ENCODE data around the gene MAP7D2.

Gene MAP7D2

DNA sequence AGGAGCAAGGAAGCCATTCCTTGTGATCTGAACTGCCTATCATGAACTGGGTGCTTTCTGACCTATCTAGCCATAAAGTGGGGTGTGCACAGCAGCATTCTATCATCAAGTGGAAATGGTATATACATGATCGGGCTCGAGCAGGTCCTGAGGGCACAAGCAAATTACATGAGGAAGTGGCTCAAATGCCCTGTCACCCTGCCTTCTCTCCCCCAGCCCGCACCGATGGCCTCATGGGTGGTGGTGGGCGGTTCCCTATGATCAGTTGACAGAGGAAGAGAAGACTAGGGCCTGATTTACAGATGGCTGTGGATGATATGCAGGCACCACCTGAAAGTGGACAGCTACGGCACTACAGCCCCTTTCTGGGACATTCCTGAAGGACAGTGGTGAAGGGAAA lies 79.5 kb downstream of the MAP7D2 start:
- FAIRE-seq, result no peak

DNA sequence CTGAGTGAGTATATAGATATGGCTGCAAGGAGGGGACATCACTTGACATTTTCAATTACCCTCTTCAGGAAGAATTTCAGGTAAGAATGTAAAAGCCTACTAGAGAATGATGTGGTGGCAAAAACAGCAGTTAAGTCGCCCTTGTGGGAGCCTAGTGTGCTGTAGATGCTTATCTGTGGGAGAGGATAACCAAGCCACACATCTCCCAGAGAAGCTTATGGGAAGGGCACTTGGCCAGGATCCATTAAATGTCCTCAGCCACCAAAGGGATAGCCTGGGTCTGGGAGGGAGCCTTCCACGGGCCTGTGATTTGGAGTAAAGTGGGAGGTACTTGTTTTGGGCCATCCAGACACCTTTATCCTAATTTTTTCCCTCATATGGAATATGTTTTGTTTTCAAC lies 84.5 kb downstream of the MAP7D2 start:
- no peak for FAIRE-seq

DNA sequence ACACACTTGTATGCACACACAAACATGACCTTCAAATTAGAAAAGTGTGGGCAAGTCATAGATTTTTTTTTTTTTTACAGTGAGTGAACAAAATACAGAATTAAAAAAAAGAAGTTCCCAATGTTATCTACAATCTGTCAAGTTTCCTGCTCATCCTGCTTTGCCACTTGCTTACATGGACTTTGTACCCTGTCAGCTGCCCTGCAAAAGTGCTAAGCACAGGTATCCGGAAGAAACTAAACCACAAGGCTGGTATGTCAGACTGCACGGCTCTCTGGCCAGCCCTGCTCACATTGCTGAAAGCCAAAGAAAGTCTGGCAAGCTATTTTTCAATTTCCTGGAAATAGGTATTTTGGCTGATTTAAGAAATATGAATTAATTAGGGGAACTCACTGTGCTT lies 87.0 kb downstream of the MAP7D2 start:
- FAIRE-seq, result peak; percentile 88

DNA sequence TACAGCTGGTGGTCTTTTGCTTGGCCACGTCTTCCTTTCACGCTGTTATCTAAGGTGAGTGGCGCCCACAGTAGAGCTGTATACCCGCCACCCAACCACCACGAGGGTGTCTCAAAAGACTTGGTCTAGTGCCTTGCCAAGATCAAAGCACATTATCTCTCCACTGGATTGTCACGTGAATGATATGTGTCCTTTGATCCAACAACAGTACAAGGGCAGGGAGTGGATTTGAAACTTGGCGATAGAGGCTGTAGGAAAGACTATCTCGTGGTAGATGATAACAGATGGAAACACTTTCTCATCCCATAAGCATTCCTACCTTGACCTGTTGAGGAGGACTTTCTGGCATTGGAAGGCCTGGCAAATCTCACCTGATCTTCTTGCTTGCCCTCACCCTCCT lies 88.1 kb downstream of the MAP7D2 start:
- FAIRE-seq, result no peak

DNA sequence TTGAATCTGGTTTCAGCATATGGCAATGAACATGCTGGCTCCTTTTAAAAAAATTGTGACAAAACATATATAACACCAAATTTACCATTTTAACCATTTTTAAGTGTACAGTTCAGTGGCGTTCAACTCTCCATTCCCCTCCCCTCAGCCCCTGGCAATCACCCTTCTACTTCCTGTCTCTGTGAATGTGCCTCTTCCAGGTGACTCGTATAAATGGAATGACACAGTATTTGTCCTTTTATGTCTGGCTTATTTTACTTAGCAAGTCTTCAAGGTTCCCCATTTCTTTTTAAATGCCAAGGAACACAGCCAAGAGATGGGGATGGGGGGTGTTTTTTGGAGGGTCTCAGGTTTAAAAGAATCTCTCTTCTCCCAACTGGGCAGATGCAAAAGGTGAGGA lies 90.4 kb downstream of the MAP7D2 start:
- FAIRE-seq, result no peak

DNA sequence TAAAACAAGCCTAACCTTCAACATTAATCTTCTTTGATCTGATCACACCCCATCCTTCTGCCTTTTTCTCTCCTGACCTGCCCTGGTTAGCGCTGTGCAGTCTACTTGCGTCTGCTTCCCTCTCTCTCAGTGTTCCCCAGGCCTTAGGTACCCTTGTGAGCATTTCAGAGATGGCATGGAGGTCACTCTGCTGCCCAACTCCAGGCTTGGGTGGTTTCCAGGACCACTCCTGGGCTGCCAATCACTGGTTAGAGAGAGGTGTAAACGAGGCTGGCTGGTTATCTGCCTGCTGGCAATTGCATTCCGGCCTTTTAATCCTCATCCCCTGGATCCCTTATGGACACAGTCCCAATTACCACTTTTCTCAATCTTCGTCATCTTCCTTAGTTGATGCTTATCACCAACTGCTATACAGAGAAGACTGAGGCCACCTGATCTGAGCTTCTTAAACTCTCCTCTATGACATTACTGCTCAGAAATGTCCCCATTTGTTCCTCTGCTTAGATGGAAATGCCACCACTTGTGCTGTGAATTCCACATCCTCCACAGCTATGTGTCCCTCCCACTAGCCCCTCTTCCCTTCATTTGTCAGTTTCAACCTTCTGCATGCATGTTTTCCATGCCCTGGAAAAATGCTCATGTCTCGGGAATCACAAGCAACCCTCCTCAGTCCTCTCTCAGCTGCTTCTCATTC lies 96.9 kb downstream of the MAP7D2 start:
- no peak for FAIRE-seq

DNA sequence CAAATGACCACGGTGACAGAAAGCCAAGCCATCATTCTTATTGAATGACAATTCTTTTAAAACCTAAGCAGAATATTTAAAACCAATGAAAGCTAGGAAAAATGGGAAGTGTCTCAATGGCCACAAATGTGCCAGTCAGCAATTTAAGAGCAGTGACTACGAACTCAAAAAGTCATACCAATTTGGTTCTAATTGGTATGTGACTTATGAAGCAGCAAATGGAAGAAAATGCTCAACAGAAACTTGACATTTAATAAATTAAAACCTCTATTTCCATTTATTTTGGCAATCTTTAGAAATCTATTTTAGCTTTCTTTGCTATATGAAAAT lies 100.1 kb downstream of the MAP7D2 start:
- peak; percentile 73 for FAIRE-seq

DNA sequence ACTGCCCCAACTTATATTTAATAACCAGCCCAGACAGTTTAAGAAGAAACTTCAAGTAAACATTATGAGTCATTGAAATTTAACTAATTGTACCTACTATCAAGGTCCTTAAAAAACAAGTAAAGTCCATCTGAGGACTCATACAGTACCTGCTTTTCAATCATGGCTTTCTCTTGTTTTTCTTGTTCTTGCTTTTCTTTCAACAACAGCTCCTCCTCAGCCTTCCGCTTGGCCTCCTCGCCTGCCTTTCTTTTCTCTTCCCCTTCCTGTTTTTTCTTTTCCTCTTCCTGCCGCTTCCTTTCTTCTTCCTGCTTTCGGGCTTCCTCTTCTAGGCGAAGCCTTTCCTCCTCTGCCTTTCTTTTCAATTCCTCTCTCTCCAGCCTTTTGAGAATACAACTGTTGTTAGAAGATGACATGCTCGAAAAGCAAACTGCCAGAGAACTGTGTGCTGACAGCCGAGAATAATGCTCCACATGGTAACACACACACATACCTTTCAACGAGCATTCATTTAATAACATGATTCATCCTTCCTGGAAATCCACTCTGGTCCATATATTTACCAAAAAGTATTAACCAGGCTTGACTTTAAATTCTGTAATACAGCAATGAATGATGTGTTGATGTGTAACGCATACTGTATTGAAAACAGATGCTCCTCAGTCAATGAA lies 100.6 kb downstream of the MAP7D2 start:
- FAIRE-seq, result no peak

DNA sequence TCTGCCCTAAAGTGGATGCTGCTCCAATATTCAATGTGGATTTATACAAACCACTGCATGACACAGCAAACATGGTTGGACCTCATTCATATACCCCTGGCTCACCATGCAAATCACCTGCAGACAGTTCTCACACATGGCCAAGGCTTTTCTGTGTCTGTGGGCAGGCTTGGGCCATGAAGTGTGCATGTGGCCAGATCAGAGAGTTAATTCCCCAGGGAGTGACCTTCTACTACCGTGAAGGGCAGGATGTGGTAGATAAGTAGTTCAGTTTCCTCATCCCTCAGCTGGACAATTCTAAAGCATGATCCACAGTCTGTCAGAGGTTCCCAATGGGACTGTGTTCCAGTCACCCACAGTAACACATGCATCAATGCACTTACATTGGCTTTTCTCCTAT lies 101.3 kb downstream of the MAP7D2 start:
- FAIRE-seq, result no peak

DNA sequence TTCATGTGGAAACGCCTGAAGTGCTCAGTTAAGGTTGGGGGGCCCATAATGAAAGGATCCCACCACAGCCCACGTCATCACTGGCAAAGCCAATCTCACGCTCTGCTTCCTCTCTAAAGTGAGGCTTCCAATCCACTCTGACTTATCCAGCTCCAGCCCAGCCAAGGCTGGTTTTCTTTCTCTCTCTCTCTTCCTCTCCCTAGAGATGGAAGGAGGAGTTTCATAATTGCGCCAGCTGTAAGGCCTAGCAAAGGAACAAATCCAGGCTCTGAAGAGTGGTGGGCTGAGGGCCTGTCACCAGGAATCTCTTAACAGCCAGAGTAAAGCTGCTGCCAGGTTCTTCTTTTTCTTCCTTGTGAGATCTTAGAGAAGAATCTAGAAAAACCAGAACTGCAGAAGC lies 105.1 kb downstream of the MAP7D2 start:
- no peak for FAIRE-seq

DNA sequence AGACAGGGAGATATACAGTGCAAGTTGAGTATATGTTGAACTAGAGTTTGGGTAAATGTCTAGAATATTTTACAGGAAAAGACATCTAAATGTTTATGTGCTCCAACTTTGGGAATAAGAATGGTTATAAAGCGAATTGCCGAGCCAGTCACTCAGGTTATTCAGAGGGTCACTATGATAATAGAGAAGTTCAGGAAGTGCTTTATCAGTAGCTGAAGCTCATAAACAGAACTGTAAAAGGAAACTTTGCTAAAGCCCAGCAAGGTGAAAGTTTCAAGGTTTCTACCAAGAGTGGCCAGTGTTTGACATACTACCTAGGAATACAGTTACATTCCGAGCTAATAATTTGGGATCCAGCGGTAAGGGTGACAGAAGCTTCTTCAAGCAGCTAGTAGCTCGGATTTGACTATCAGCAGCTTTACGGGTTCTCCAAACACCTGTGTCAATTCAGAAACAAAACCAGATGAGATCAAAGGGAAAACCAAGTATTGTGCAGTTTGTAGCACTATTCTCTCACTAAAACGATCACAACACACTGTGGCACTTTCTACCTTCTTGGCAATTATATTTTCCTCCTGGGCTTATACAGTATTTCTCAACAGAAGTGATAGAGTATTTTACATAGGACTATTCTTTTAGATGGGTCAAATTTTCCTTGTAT lies 108.6 kb downstream of the MAP7D2 start:
- FAIRE-seq, result no peak

DNA sequence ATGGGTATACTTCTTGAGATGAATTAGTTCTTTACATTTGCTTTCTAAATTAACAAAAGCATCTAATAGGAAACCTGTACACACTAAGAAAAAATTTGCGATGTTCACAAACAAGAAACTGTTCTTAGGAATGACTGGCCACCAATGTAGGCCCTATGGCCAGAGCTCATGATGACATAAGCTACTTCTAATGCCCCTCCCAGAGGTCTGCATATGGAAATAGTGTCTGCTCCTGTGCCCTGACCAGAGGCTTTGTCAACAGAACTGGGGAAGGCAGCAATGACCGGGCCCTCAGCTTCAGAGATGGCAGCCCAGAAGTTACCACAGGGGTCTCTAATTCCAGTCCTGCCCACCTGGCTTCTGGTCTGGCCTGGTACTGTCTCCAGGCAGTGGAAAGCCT lies 110.8 kb downstream of the MAP7D2 start:
- FAIRE-seq, result no peak

DNA sequence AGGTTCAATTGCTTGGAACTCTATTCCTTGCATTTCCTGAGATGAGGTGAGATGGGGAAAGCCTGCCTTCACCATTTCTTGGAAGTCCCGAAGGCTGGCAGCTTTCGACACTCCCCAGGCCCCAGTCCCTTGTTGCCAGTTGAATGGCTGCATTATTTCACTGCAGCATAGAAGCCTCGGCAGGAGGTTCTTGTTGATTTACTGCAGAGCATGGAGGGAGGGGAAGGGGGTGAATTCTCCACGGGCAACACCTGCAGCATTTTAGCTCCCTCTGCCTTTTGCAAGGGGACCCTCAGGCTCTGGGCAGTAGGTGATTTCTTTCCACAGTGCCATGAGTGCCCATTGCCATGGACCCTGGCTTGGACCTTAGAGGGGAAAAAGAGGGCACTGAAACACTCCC lies 115.1 kb downstream of the MAP7D2 start:
- no peak for FAIRE-seq

DNA sequence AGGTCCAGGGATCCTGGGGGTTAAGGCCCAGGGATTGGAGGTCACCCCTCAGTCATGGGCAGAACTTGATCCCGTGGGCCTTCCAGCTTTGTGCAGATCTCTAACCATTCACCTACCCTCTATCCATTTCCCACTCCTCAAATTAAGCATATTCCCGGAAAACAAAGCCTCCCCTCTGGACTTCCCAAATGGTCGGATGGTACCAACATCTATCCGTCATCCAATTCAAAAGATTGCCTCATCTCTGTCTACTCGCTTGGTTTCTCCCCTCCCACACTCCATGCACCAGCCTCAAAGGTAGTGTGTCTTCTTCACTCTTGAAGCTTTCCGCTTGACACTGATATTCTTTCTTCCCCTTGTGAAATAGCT lies 125.4 kb downstream of the MAP7D2 start:
- FAIRE-seq, result no peak

DNA sequence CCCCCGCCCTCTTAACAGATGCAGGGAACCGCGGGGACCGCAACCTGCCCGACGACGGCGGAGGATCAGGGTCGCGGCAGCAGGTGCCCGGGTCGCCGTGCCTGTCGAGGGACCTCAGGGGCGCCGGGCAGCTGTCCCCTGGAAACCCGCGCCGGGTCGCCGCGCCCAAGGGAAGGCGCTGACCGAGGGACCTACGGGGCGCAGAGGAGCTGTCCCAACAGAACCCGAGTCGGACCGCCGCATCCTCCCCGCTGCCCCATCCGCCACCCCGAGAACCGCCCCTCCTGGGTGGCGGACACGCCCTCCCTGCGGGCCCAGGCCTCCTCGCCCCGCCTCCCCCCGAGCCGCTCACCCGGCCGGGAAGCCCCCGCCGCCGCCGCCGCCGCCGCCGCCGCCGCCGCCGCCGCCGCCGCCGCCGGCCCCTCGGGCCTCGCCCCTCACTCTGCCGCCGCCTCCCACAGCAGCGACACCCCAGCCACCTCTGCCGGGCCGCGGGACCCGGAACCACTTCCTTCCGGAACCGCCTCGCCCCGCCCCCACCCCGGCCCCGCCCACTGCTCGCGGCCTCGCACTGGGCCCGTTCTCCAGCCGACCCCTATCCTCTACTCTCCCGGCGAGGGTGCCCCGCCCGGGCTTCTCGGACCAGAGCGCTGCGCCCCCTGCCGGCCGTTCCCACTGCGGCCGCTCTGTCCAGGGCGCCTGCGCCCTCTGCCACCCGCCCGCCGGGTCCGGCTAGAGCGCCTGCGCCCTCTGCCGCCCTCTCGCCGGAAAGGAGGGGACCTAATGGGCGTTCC lies 126.0 kb downstream of the MAP7D2 start, which contains the start of gene BCLAF3:
Gene BCLAF3, minus strand, starts transcription at position 506 of the 794 bp plus-strand sequence. CDS start 20,797 bp downstream, outside the sequence.
- FAIRE-seq, result no peak

DNA sequence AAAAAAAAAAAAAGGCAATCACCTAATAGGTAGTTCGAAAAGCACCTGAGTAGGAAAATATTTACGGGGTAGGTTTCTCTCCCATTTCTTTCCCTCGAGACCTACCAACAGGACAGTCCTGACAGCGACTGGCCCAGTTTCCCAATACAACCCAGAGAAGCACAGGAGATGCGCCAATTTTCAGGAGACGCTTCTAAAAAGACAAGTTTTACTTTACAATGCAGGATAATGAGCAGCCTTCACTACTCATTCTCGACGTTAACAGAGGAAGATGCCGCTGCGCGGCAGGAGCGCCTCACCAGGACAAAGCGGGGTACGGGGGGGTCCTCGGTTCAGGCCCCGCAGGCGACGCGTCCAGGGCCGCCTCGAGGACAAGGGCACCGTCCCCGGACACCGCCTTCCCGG lies 126.6 kb downstream of the MAP7D2 start:
- FAIRE-seq, result no peak

DNA sequence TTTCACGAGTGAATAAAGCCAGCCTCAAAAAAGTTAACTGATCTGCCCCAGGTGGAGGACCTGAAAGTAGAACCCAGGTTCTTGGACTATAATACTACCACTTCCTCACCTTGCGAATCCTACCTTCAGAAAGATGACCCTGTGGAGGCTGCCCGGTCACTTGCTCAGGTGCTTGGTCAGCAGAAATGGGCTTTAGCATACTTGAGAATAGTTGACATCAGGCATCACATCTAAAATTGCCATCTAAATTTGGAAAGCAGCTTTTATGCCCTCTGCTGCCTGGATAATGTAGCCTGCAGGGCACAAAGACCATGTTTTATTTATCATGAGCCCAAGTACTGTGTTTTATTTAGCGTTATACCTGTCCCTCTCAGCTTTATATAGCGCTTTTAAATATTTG lies 128.9 kb downstream of the MAP7D2 start:
- no peak for FAIRE-seq

DNA sequence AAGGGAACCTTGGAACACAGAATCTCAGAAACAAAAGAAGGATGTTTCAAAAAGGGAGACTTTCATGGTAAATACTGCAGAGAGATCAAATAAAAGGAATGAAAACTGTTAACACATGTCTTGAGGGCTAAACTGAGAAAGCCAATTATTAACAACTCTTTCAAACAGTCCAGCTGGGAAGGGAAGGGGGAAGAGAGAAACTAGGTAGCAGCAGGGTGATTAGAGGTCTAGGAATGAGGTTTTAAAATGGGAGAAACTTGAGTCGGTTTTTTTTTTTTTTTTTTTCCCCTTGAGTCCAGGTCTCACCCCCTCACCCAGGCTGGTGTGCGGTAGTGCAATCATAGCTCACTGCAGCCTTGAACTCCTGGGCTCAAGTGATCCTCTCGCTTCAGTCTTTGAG lies 130.2 kb downstream of the MAP7D2 start:
- no peak for FAIRE-seq

DNA sequence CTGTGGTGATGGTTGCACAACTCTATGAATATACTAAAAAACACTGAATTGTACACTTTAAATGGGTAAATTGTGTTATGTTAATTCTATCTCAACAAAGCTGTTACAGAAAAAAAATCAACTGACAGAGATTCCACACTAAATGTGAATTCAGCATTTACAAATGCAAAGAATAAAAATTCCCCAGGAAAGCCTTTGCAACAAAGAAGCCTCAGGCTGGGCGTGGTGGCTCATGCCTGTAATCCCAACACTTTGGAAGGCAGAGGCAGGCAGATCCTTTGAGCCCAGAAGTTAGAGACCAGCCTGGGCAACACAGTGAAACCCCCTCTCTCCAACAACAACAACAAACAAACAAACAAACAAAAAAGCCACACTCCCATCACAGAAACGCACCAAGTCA lies 134.8 kb downstream of the MAP7D2 start:
- FAIRE-seq, result no peak

DNA sequence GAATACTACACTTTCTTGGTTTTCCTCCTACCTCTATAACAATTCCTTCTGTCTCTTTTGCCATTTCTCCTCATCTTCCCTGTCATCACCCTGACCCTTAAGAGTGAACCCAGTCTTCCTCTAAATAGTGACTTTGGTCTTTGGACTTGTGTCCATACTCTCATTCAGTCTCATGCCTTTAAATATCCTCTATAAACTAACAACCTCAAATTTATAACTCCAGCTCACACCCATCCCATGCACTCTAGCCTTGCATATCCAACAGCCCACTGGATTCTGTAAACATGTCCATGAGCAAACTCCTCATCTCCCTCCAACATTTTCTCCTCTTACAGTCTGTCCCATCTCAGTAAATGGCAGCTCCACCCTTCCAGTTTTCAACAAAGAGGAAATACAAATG lies 140.9 kb downstream of the MAP7D2 start:
- peak; percentile 62 for FAIRE-seq

DNA sequence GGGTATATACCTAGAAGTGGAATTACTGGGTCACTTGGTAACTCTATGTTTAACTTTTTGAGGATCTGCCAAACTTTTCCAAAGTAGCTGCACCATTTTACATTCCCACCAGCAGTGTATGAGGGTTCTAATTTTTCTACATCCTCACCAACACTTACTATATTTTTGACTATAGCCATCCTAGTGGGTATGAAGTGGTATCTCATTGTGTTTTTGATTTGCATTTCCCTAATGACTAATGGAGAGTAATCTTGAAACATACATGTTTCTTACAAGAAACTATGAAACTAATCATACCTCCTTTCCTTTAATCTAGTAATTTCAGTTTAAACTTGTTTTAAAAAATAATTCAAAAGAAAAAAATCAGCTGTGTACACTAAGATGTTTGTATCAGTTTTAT lies 143.7 kb downstream of the MAP7D2 start:
- peak; percentile 94 for FAIRE-seq

DNA sequence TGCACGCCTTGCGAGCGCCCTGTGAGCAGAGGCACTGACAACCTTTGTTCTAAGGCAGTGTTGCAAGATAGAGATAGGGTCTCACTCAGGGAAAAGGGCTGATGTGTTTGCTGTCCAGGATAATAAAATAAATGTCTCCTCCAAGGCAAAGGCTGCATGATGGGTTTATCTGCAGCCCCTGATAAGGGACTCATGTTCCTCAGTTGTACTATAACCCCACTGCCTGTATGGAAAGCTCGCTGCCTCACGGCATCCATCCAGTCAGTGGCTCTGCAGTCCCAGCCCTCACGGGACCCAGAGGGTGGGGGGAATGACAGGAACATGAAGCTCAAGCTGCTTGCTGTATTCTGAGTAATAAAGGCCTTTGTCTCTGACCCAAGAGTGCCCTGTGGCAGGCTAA lies 148.4 kb downstream of the MAP7D2 start:
- no peak for FAIRE-seq

DNA sequence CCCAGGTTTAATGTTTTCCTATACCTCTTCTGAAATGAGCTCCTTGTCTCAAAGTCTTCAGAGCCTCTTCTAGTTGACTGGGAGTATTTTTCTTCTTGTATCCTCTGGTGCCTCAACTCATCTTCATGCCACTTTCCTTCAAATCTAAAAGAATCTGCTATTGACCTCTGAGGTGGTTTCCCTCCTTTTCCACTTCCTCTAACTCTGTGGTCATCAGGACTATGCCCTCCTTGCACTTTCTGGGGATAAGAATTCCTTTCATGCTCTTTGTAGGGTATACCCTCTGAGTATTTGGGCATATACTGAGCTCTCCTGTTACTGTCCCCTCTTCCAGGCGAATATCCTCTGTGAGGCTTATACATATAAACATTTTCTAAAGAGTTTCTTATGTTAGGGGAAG lies 150.7 kb downstream of the MAP7D2 start:
- no peak for FAIRE-seq

Data from colon (tissue), 2 donors.